CD1c-positive myeloid dendritic cell (primary cell): ENCODE results near the gene ADAMTS15.

Experiments
- DNase-seq: peaks from one replicate; pipeline ENCODE4 v3.0.0-alpha.2; 2016; ENCODE audit errors: extremely low spot score

ADAMTS15 gene

DNA sequence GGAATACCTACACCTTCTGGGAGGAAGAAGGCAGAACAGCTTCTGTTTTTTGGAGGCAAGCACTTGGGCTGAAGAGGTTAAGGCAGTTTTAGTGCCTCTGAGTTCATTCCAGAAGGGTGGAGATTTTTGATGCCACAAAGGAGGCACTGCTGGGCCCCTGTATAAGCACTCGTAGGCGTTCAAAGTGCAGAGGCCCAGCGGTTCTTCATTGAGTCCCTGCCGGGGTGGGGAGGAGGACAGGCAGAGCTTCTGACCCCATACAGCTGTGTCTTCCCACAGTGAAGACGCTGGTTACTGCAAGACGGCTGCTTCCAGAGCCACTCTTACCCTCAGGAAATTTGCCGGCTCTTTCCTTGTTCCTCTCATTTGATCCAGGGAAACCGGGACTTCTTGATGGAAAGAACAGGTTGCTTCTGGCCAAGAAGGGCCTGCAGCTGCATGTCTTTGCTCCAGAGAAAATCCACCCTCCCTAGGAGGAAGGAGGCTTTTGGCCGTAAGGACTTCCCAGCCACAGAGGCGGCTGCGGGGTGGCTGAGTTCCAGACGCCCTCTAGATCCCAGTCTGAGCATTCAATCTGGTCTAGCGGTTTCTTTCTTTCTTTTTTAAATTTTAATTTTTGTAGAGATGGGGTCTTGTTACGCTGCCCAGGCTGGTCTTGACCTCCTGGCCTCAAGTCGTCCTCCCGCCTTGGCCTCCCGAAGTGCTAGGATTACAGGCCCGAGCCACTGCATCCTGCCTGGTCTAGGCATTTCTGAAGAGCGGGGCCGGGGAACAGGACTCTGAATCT lies 9.4 kb downstream of the ADAMTS15 start:
- DNase-seq: no peak

DNA sequence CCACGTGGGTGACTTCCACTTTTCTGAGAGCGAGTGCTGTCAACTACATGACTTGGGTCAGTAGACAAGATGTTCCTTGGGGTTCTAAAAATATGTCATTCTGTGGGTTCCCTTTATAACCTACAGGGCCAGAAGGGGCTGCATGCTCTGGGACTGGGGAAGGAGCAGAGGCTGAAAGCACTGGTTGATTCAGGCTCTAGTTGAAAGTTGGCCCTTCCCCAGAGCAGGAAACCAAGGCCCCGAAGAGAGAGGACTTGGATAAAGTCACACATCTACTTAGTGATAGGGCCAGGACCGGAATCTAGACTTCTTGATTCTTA lies 9.9 kb downstream of the ADAMTS15 start:
- no peak for DNase-seq

DNA sequence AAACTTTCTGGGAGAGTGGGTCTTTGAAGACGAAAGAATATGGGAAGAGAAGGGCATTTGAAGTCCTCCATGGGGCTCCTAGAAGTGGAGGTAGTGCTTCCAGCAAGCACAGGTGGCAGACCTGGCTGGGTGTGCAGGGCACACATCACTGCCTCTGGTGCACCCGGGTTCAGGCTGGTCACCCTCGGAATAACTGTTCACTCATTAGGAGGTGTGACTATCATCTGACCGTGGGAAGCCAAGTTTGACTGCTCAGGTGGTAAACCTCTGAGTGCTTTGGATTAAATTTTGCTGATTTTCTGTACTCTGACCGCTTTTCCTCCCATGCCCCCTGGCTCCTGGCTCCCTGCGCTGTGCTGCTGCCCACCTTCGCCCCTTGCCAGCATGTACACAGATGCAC lies 11.1 kb downstream of the ADAMTS15 start:
- no peak for DNase-seq

DNA sequence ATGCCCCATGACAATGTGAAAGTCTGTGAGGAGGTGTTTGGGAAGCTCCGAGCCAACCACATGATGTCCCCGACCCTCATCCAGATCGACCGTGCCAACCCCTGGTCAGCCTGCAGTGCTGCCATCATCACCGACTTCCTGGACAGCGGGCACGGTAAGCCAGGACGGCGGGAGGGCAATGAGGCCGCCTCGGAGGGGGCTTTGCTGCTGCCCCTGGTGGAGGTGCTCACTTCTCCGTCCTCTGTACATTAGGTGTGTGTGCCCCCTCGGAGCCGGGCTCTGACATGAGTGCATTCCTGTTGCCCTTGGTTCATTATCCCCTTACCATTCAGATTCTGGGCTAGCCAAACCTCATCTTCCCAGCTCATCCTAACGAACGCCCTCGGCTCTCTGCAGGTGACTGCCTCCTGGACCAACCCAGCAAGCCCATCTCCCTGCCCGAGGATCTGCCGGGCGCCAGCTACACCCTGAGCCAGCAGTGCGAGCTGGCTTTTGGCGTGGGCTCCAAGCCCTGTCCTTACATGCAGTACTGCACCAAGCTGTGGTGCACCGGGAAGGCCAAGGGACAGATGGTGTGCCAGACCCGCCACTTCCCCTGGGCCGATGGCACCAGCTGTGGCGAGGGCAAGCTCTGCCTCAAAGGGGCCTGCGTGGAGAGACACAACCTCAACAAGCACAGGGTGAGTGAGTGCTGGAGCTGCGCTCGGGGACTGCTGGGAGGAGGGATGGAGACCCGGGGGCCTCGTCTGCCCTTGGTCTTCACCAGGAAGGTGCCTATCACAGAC lies 13.8 kb downstream of the ADAMTS15 start:
- DNase-seq: no peak

DNA sequence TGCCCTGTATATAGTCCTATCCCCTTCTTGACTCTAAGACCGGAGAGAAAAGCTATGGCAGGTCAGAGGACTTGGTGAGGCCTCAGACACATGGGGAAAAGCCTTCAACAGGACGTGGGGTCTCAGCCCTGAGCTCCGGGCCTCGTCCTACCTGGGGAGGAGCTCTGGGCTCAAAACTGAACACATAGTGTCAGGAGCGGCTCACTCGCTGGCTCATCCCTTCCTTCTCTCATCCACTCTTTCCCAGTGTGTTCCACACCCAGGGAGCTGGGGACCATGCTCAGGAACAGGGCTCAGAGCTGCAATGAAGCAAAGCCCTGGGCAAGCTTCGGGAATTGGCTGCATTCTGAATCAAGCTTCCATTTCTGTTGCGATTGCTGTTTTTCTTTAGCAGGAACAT lies 14.5 kb downstream of the ADAMTS15 start:
- no peak for DNase-seq

DNA sequence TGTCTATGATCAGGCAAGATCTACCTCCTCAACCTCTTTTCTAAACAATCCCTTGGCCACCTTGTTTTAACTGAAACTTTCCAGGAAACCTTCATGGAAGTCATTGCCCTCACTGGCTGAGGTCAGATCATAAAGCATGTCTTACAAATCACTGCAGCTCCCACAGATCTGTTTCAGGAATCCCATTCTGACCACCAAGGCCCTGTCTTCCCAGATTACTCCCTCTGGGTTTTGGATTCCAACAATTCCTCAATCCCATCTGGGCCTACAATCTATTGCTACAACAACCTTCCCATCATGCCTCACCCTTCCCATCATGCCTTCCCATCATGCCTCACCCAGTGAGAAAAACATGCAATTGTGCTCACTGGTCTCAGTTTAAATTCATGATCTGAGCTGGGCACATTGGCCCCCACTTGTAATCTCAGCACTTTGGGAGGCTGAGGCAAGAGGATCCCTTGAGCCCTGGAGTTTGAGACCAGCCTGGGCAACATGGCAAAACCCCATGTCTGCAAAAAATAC lies 15.9 kb downstream of the ADAMTS15 start:
- DNase-seq: no peak

DNA sequence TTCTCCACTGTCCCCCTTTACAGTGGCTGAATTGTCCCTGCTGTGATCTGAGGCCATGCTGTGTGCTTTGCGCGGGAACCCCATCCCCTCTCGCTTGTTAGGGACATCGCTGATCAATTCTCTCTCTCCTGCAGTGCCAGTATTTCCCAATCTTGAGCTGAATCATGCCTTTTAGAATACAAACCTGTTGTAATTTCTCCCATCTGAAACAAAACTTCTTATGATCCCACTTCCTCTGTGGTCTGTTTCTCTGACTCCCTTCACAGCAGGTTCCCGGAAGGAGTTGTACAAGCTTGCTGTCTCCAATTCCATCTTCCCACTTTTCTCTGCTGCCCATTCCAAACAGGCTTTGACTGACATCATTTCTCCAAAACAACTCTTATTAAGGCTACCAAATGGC lies 16.8 kb downstream of the ADAMTS15 start:
- DNase-seq: no peak

DNA sequence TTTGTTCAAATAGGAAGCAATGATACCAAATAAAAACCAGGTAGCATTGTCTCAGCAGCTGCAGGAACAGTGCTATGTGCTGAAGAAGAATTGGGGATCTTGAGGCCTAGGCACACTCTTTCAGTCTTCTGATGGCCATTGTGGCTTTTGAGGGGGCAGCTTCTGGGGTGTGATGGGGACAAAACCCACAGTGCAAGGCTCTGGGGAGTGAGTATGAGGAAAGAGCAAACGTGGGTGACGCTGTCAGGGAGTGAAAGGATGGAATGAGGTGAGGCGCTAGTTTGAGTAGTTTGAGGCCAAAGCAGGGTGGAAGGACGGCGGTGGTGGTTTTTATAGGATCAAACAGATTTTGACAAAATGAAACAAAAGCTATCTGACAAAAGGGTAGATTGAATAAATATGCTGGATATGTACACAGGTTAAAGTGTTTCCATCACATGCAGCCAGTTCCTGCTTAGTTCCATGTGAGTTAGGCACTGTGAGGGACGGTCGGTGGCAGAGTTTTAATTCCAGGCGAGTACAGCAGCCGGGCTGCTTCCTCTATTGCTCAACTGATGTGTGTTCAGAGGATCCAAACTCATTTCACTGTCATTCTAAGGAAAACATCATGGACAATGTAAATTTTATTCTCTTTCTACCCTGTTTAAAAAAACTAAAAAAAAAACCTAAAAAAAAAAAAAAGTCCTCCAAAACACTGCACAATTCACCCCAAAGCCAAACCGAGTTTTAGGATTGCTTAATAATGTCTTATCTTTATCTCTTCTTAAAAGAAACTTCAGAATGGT lies 18.9 kb downstream of the ADAMTS15 start:
- DNase-seq: no peak

DNA sequence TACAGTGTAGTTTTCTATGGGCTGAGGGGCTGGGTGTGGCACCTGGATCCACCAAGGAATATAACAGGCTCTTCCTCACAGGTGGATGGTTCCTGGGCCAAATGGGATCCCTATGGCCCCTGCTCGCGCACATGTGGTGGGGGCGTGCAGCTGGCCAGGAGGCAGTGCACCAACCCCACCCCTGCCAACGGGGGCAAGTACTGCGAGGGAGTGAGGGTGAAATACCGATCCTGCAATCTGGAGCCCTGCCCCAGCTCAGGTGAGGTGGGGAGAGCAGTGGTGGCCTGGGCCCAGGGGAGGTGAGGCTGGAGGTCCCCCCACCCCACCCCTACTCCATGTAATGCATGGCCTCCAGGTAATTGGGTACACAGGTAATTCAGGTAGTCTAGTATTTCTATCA lies 20.7 kb downstream of the ADAMTS15 start:
- DNase-seq: no peak

DNA sequence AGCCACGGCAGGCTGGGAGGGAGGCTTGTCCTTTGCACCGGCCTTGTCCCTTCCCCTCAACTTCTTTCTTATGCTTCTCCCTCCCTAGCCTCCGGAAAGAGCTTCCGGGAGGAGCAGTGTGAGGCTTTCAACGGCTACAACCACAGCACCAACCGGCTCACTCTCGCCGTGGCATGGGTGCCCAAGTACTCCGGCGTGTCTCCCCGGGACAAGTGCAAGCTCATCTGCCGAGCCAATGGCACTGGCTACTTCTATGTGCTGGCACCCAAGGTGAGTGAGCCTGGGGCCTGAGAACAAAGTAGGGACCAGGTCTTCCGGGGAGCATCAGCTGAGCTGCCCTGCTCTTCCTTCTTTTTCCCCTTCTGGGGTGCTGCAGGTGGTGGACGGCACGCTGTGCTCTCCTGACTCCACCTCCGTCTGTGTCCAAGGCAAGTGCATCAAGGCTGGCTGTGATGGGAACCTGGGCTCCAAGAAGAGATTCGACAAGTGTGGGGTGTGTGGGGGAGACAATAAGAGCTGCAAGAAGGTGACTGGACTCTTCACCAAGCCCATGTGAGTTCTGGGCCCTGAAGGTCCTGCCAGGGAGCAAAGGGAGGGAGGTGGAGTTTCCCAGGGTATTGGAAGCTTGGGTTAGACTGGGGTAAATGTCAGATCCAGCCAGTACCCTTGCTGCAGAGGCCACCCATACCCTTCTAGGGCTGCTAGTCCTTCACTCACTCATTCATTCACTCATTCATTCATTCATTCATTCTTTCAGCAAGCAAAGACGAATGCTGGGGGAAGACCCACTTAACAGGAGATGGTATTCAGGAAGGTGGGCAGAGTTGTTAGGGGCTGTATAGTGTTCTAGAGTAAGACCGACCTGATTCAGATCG lies 22.6 kb downstream of the ADAMTS15 start:
- no peak for DNase-seq

DNA sequence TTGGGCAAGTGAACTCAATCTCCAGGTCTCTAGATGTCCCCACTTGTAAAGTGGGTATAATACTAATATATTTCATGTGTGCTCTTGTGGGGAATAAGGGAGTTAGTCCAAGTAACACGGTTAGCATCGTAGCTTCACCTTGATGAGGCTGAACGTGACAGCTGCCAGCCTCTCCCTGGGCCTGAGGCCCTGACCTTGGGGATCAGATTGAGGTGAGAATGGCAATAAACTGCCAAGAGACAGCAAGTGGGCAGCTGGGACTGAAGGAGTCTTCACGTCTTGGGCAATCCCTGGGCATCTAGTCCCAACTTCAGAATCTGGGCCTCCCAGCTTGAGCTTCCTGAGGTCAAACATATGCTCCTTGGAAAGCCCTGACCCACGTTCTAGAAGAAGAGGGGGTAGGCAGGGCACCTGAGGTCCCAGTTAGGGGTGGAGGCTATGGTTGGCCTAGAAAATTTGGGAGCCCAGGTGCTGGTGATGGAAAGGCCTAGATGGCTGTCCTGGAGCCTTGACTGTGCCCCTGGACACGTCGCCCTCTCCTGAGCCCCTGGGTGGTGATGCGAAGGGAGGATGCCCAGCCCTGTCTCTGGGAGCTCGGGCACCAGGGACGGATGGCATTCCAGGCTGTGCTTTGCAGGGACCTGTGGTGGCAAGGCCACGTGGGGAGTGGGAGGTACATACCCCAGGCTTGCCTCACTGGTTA lies 23.4 kb downstream of the ADAMTS15 start:
- DNase-seq: no peak

DNA sequence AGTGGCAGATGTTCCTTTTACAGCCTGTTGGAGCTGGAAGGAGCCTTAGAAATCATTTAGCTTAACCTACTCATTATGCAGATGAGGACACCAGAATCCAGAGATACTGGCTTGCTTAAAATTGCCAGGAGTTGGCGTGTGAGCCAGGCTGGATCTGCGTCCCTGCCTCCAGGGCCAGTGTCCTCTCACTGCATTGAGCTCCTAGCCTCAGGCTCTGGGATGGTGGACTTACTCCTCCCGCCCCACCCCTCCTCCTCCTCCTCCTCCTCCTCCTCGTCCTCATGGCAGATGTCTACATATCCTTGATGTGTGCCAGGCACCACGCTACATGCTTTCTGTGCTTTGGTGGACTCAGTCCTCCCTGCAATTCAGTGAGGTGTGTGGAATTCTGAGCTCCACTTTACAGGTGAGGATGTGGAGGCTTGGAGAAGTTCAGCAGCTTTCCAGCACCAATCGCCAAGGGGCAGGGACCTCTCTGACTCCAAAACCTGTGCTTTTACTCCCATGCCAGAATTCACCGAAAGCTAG lies 24.1 kb downstream of the ADAMTS15 start:
- DNase-seq: no peak

DNA sequence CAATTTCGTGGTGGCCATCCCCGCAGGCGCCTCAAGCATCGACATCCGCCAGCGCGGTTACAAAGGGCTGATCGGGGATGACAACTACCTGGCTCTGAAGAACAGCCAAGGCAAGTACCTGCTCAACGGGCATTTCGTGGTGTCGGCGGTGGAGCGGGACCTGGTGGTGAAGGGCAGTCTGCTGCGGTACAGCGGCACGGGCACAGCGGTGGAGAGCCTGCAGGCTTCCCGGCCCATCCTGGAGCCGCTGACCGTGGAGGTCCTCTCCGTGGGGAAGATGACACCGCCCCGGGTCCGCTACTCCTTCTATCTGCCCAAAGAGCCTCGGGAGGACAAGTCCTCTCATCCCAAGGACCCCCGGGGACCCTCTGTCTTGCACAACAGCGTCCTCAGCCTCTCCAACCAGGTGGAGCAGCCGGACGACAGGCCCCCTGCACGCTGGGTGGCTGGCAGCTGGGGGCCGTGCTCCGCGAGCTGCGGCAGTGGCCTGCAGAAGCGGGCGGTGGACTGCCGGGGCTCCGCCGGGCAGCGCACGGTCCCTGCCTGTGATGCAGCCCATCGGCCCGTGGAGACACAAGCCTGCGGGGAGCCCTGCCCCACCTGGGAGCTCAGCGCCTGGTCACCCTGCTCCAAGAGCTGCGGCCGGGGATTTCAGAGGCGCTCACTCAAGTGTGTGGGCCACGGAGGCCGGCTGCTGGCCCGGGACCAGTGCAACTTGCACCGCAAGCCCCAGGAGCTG lies 24.8 kb downstream of the ADAMTS15 start:
- no peak for DNase-seq

DNA sequence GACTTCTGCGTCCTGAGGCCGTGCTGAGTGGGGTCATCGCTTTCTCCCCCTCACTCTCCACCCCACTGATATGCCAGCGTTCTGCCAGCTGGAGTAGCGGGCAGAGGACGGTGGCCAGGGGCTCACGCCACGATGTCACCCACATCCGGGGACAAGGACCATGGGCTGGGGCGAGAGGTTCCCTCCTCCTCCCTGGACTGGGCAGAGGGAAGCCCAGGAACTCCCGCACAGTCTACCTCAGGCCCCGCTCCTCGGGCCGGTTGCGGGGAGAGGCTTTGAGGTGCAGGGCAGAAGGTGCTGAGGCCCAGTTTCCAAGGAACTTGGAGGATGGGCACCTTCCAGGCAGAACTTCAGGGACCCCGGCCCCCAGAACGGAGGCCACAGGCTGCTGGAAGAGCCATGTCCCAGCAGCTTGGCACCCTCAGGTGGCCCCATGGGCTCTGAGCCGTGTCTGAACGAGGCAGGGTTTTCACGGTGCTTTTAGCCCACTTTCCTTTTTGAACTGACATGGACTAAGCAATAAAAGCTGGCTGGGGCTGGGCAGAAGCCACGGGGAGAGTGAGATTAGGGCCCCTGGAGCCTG lies 25.4 kb downstream of the ADAMTS15 start:
- DNase-seq: no peak

DNA sequence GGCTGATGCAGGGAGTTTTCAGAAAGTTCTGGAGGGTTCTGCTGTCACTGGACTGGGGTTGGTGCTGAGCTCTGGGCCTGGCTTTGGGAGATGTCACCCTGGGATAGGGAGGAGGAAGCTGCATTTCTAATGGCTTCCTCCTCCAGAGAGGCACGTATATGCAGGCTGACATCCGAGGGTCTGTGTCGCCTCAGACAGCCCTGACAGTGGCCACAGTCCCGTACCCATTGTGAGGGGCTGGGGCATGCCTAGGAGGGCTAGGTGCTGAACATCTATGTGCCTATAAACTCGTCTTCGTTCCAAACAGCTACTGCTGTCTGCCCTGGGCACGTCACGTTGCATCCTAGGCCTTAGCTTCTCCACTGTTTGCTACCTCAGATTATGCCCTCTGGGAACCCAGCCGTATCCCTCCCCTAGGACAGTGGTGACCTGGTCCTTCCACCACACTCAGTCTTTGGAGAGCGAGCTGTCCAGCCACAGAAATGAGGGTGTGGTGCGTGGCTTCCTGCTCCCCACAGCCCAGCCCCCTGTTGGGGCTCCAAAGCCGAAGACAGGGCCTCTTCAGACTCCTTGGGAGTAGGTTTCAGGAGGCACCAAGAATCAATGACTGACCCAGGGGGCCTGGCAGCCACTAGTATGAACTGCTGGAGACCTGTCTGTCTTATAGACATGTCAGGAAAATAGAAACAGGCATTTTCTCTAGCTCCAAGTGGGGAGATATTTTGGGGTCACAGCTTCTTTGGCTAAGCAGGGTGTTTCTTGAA lies 26.4 kb downstream of the ADAMTS15 start:
- no peak for DNase-seq

DNA sequence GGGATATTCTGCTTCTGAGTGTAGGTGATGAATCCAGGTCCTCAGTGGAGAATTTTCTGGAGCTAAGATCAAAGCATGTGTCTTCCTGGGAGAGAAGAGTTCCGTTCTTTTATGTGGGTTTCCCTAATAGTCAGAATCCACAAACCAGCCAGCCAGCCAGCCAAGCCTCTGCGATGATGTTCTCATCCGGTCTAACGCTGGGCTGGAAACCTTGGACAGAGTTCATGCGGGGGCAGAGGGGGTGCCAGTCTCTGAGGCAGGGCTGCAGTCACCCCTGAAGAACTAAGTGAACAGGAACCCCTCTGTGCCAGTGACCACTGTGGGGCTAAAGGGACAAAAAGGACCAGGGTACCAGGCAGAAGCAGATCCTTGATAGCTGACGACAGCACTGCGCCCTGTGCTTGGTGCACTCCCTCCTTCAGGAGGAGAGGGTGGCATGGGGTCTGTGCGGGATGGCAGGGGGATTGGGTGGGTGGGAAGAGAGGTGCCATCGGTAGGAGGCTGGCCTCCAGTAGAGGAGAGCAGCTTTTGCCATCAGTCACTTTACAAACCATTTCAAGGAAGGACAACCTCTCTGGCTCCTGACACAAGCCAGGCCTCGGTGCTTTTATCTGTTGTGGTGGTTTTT lies 27.1 kb downstream of the ADAMTS15 start:
- DNase-seq: no peak

DNA sequence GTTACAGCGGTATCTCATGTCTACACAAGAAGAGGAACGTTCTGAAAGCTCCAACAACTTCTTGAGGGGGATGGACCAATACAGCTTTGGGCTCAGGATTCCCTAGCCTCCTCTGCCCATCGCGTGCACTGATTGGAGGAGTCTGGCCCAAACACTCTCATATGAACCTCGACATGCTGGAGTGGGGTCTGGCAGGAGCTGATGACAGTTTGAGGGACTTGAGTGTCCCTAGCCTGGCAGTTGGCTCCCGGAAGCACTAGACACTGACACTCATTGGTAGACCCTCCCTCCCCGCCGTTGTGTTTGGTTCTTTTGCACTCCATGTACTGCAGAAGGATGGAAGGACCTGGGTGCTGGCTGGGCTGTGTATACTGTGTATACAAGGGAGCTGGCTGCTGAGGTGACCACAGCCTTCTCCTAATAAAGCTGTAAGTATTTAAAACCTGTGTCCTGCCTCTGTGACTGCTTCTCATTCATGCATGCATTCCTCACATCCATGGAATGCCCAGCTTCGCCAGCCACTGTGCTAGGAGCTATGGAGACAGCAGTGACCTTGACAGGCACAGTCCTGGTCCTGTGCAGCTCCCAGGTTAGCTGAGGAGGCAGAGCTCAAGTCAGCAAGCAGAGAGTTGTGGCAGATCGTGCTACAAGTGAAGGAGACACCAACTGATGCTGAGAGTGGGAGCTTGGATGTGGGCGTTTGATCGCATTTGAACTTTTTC lies 27.9 kb downstream of the ADAMTS15 start:
- no peak for DNase-seq
